DND-41 (cell line): ENCODE data around the gene FBXL13.

Source experiments
- CTCF ChIP-seq: IDR thresholded peaks from 2 replicates; pipeline ENCODE4 v1.5.1; 2012; ENCODE audit warnings: borderline replicate concordance, low read length, moderate library complexity, mild to moderate bottlenecking; ENCODE audit not compliant: poor library complexity, severe bottlenecking; ENCODE audit errors: extremely low read depth
- EZH2 ChIP-seq: IDR thresholded peaks from 3 replicates; pipeline ENCODE4 v1.6.1; 2012; ENCODE audit warnings: borderline replicate concordance, low read depth, mild to moderate bottlenecking, moderate library complexity, low read length, inconsistent platforms; ENCODE audit not compliant: severe bottlenecking

GRCh38 chr7:103058122-103058521, 16.5 kb downstream of the FBXL13 start:
- TF ChIP-seq CTCF = no peak
- TF ChIP-seq EZH2 = no peak
